ENCODE results near the gene PCCA. TPM values are rescaled to one million over a fixed set of nuclear protein-coding genes. Genes with fewer than 3 reads are reported as not detected.
"Not testable (repeated sequence)": the region's sequence is repeated elsewhere in the genome, so short reads cannot be mapped to it uniquely, and the experiment has no call there.

The PCCA gene
- total and polyA plus RNA-seq, 2 of the 13 experiments (the other 11 are each of a cell fraction or from before 2014, with no cell fraction given), result 15.0 to 32.2 TPM

DNA sequence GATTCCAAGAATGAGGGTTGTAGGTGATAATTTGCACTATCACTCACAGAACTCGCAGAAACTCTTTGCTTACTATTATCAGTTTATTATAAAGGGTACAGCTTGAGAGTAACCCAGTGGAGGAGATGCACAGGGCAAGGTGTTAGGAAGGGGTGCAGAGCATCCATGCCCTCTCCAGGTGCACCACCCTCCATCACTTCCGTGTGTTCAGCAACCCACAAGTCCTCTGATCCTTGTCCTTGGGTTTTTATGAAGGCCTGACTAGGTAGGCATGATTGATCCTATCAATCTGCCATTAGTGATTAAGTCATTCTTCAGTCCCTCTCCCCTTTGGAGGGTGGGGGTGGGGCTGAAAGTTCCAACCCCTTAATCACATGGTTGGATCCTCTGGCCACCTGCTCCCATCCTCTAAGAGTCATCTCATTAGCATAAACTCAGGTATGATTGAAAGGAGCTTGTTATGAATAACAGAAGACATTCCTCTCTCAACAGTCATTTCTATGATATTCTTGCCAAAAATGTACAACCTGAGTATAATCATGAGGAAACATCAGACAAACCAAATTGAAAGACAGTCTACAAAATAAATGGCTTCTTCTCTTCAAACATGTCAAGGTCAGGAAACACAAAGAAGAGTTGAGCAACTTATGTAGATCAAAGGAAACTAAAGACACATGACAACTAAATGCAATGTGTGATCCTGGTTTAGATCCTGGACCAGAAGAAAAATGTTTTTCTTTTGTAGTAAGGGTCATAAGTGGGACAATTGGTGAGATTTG, 225.4 kb downstream of the PCCA start (continued):
- TF ChIP-seq KLF16 (CRISPR knock-in tag; IDR thresholded peaks at IDR 0.05), result peak in 1 of 2 experiments; percentile 58; a peak in 1 of 4 replicates
- TF ChIP-seq, protein P1, sequence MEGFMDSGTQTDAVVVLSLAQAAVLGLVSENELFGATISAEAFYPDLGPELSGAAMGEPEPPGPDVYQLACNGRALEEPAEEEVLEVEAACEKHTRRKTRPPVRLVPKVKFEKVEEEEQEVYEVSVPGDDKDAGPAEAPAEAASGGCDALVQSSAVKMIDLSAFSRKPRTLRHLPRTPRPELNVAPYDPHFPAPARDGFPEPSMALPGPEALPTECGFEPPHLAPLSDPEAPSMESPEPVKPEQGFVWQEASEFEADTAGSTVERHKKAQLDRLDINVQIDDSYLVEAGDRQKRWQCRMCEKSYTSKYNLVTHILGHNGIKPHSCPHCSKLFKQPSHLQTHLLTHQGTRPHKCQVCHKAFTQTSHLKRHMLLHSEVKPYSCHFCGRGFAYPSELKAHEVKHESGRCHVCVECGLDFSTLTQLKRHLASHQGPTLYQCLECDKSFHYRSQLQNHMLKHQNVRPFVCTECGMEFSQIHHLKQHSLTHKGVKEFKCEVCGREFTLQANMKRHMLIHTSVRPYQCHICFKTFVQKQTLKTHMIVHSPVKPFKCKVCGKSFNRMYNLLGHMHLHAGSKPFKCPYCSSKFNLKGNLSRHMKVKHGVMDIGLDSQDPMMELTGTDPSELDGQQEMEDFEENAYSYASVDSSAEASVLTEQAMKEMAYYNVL (CRISPR knock-in tag; IDR thresholded peaks at IDR 0.05; ENCODE audit: borderline replicate concordance), result no peak
- TF ChIP-seq FOXA1 (IDR thresholded peaks at IDR 0.05), result no peak
- peak; percentile 76 for TF ChIP-seq FOXA1 (CRISPR knock-in tag; IDR thresholded peaks at IDR 0.05)
- TF ChIP-seq CHD4 (IDR thresholded peaks at IDR 0.05; ENCODE audit: borderline replicate concordance, low read length), result peak; percentile 68; the same call in 1 of the 2 replicates

GRCh38 chr13:100315522-100315921, 226.6 kb downstream of the PCCA start:
- no peak overlapping the region for H2AFZ ChIP-seq (ENCODE audit: low read length)
- 60% methylated on average over 1 of the region's 1 CpG for WGBS (ENCODE audit: low lambda C conversion rate)
- in situ Hi-C loops (cut with HindIII; ENCODE audit: extremely low pct_ligation_motif_present, low pct_unique_long_range_greater_than_20kb) (no loop called here), intact Hi-C loops (cut with micrococcal nuclease; ENCODE audit: unreplicated experiment) (loop anchor here (2.0 kb wide), 1 partner anchor 77 kb away; no protein-coding TSS in a partner anchor)
- no peaks in the 10 kb centered on the region for H3K79me2 ChIP-seq (ENCODE audit: insufficient read depth, low read length)
- no peaks in the 10 kb centered on the region for H3K9me3 ChIP-seq (ENCODE audit: low read length)
- TF ChIP-seq CCAR2 (optimal IDR thresholded peaks at IDR 0.05; ENCODE audit: low read depth, low read length) (no peak), SMAD3 (CRISPR knock-in tag; IDR thresholded peaks at IDR 0.05) (no peak)
- H3K27me3 ChIP-seq (ENCODE audit: control insufficient read depth in 1 of 2, insufficient read depth in 2 of 2, low read length in 2 of 2), result no peaks in the 10 kb centered on the region
- DNase-seq (ENCODE audit: low spot score), result peak; percentile 21
- H4K20me1 ChIP-seq (ENCODE audit: insufficient read depth, low read length), result no peaks in the 10 kb centered on the region
- no peak overlapping the region for H3K4me2 ChIP-seq (ENCODE audit: low read depth, low read length)
- ChIA-PET POLR2A (no interaction called here), CTCF (ENCODE audit: low intra/inter-chr PET ratio, low total read pairs) (no interaction called here)
- no TSS peak for BruUV-seq (replicated peaks)
- no peak overlapping the region for H3K9ac ChIP-seq (ENCODE audit: insufficient read depth, low read depth, low read length)
- H3K36me3 ChIP-seq (replicated peaks in 1 of 2; ENCODE audit: control insufficient read depth in 1 of 2, insufficient read depth in 2 of 2, low read length in 2 of 2), result peaks cover 0 to 2% of the 10 kb centered on the region in 2 experiments; a peak in 1 of 5 replicates
- no peak overlapping the region for H3K4me3 ChIP-seq (replicated peaks in 1 of 3; ENCODE audit: insufficient read depth in 1 of 3, low read depth in 2 of 3, low read length in 3 of 3)
- H3K27ac ChIP-seq (ENCODE audit: extremely low read length, insufficient read depth, low read length), result no peak overlapping the region
- H3K4me1 ChIP-seq (ENCODE audit: insufficient read depth, low read length), result peaks cover 23% of the 10 kb centered on the region
- FAIRE-seq, result no peak
- peak; percentile 57; the same call in 2 of the 3 replicates for ATAC-seq

DNA sequence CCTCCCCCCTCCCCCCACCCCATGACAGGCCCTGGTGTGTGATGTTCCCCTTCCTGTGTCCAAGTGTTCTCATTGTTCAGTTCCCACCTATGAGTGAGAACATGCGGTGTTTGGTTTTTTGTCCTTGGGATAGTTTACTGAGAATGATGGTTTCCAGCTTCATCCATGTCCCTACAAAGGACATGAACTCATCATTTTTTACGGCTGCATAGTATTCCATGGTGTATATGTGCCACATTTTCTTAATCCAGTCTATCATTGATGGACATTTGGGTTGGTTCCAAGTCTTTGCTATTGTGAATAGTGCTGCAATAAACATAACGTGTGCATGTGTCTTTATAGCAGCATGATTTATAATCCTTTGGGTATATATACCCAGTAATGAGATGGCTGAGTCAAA, 229.6 kb downstream of the PCCA start:
- H3K4me3 ChIP-seq (replicated peaks in 1 of 3; ENCODE audit: insufficient read depth in 1 of 3, low read depth in 2 of 3, low read length in 3 of 3); H3K36me3 ChIP-seq (replicated peaks in 1 of 2; ENCODE audit: control insufficient read depth in 1 of 2, insufficient read depth in 2 of 2, low read length in 2 of 2); CTCF ChIA-PET (ENCODE audit: low intra/inter-chr PET ratio, low total read pairs); H3K9me3 ChIP-seq (ENCODE audit: low read length); H3K9ac ChIP-seq (ENCODE audit: insufficient read depth, low read depth, low read length); H2AFZ ChIP-seq (ENCODE audit: low read length); intact Hi-C loops (cut with micrococcal nuclease; ENCODE audit: unreplicated experiment); ATAC-seq; FAIRE-seq; in situ Hi-C loops (cut with HindIII; ENCODE audit: extremely low pct_ligation_motif_present, low pct_unique_long_range_greater_than_20kb); H3K79me2 ChIP-seq (ENCODE audit: insufficient read depth, low read length); DNase-seq (ENCODE audit: low spot score); POLR2A ChIA-PET; BruUV-seq (replicated peaks); H3K4me2 ChIP-seq (ENCODE audit: low read depth, low read length); H3K27ac ChIP-seq (ENCODE audit: extremely low read length, insufficient read depth, low read length); H4K20me1 ChIP-seq (ENCODE audit: insufficient read depth, low read length); H3K27me3 ChIP-seq (ENCODE audit: control insufficient read depth in 1 of 2, insufficient read depth in 2 of 2, low read length in 2 of 2): not testable (repeated sequence)
- H3K4me1 ChIP-seq (ENCODE audit: insufficient read depth, low read length), result peaks cover 24% of the 10 kb centered on the region
- WGBS (ENCODE audit: low lambda C conversion rate), result 100% methylated on average over 3 of the region's 3 CpGs
